OCI-LY1 (cell line): ENCODE measurements around the gene SDCCAG8.

Source experiments
- EZH2 ChIP-seq: fragments of 200-600 bp; sonication (generic), shearing (Covaris generic); IDR thresholded peaks from 2 replicates; pipeline ENCODE4 v1.8.0; 2017; ENCODE audit warnings: borderline replicate concordance, mixed run types, mild to moderate bottlenecking, antibody characterized with exemption, low read length, moderate library complexity, mixed read lengths
- TF ChIP-seq, protein P1 (sequence below): fragments of 200-600 bp; sonication (generic), shearing (Covaris generic); IDR thresholded peaks from 2 replicates; pipeline ENCODE4 v1.5.1; 2017; ENCODE audit warnings: mild to moderate bottlenecking, antibody characterized with exemption, low read length, moderate library complexity, mixed read lengths

DNA sequence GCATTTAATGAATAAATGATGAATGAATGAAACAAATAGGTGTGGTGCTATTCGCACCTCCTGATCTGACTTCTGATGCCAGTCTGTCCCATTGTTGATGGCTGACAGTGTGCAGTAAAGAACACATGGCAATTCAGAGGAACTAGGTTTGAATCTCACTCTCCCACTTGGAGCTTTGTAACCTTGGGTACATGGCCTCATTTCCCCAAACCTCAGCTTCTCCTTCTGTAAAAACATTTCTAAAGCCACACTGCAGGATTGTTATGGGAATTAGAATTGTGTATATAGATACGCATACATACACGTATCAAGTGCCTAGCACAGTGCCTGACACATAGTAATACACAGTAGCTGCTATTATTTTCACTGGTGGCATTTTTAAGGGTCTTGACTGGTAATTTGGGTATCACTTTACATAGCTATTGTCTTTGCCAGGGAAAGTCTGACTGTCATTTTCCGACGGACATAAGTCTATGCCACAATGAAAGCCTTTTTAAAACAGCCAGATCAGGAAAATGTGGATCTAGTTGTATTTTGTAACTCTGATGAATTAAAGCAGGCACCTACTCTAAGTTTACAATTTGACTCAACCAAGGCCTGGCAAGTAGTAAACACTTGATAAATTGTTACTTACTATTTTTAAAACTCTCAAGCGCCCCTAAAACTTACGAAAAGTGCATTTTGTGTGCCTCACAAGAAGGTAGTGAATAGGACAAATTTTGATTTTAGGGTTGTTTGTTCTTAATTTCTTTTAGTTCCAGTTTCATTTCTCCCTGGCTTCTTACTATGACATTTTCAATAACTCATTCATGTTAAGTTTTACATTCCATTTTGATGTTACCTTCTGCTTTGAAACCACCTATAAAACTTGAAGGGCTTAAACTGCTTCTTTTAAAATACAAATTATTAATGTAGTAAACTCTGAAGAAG, 164.4 kb downstream of the SDCCAG8 start:
- TF ChIP-seq, protein P1, sequence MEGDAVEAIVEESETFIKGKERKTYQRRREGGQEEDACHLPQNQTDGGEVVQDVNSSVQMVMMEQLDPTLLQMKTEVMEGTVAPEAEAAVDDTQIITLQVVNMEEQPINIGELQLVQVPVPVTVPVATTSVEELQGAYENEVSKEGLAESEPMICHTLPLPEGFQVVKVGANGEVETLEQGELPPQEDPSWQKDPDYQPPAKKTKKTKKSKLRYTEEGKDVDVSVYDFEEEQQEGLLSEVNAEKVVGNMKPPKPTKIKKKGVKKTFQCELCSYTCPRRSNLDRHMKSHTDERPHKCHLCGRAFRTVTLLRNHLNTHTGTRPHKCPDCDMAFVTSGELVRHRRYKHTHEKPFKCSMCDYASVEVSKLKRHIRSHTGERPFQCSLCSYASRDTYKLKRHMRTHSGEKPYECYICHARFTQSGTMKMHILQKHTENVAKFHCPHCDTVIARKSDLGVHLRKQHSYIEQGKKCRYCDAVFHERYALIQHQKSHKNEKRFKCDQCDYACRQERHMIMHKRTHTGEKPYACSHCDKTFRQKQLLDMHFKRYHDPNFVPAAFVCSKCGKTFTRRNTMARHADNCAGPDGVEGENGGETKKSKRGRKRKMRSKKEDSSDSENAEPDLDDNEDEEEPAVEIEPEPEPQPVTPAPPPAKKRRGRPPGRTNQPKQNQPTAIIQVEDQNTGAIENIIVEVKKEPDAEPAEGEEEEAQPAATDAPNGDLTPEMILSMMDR = no peak
- no peak for TF ChIP-seq EZH2
